A549 (cell line): ENCODE measurements around the gene NFATC2. TPM values are rescaled to one million over a fixed set of nuclear protein-coding genes. Genes with fewer than 3 reads are reported as not detected.

ENCODE experiments used
- ATAC-seq, 2 experiments: fragments of 200-7000 bp in 1 of 2; fragments of >200 bp in 1 of 2; cut with Nextera tagmentation in 1 of 2; cut with Tn5 transposase in 1 of 2; 3 replicates each; pipeline versions ENCODE4 v1.8.0 to v1.9.1; 2018 to 2020; ENCODE audit warnings: mild to moderate bottlenecking in 1 of 2, moderate library complexity in 1 of 2
- CTCF ChIA-PET: fragments of 300-600 bp; sonication (Branson Sonifier 250); formaldehyde crosslinking; extraction: SDS; loops from one replicate; lab custom pipeline; 2021; ENCODE audit warnings: antibody characterized with exemption, inconsistent platforms; lab: Yijun Ruan, JAX
- POLR2A ChIA-PET: fragments of 350-600 bp; formaldehyde crosslinking; extraction: SDS; loops from one replicate; lab custom pipeline; 2021; ENCODE audit warnings: antibody characterized with exemption, inconsistent platforms; lab: Yijun Ruan, JAX
- DNase-seq, 2 experiments: peaks; one replicate each; pipeline versions ENCODE4 v3.0.0 to v3.0.0-alpha.2; 2011 to 2016; ENCODE audit warnings: low read depth in 1 of 2, low spot score in 1 of 2
- FAIRE-seq: peaks from 2 replicates; lab custom pipeline; 2011; peaks lifted over from hg19 to GRCh38; lab: Jason Lieb, UNC
- H3K27ac ChIP-seq, 2 experiments: fragments of >200 bp; sonication (Bioruptor Twin); formaldehyde crosslinking; 3 replicates each; pipeline ENCODE4 v1.5.1; 2016 to 2017
- H3K4me1 ChIP-seq: fragments of >200 bp; sonication (Bioruptor Twin); formaldehyde crosslinking; 3 replicates; pipeline ENCODE4 v1.6.1; 2016
- H3K4me2 ChIP-seq: fragments of >200 bp; sonication (Bioruptor Twin); formaldehyde crosslinking; 3 replicates; pipeline ENCODE4 v1.6.1; 2016
- H3K4me3 ChIP-seq: fragments of >200 bp; sonication (Bioruptor Twin); formaldehyde crosslinking; 3 replicates; pipeline ENCODE4 v1.5.1; 2016
- H3K9me3 ChIP-seq: fragments of >200 bp; sonication (Bioruptor Twin); formaldehyde crosslinking; 3 replicates; pipeline ENCODE4 v1.6.1; 2016
- CBX2 ChIP-seq: fragments of 200-600 bp; sonication (generic); IDR thresholded peaks from 2 replicates; pipeline ENCODE4 v1.6.1; 2016; ENCODE audit warnings: low read depth, mild to moderate bottlenecking, borderline replicate concordance
- CEBPB ChIP-seq, 2 experiments: fragments of >200 bp in 1 of 2; sonication (Bioruptor Twin) in 1 of 2; formaldehyde crosslinking in 1 of 2; IDR thresholded peaks; 2 replicates each; pipeline ENCODE4 v1.6.1; 2012 to 2016
- EHF ChIP-seq: fragments of 250-450 bp; sonication (Bioruptor Pico); IDR thresholded peaks from 2 replicates; pipeline ENCODE4 v1.5.0; 2020; ENCODE audit warnings: mild to moderate bottlenecking
- EHMT2 ChIP-seq: fragments of 200-600 bp; sonication (generic); IDR thresholded peaks from 2 replicates; pipeline ENCODE4 v1.6.1; 2016; ENCODE audit warnings: antibody characterized with exemption, low read depth, mild to moderate bottlenecking, moderate library complexity
- HMGXB4 ChIP-seq: fragments of 250-450 bp; sonication (Bioruptor Pico); IDR thresholded peaks from 2 replicates; pipeline ENCODE4 v1.5.0; 2021; ENCODE audit warnings: mild to moderate bottlenecking, moderate library complexity, borderline replicate concordance
- JUN ChIP-seq, 2 experiments: fragments of >200 bp; sonication (Bioruptor Twin); formaldehyde crosslinking; IDR thresholded peaks; 2 replicates in 1 of 2; 3 replicates in 1 of 2; pipeline ENCODE4 v1.6.1; 2016 to 2017
- KDM1A ChIP-seq: fragments of 200-600 bp; sonication (generic); IDR thresholded peaks from 2 replicates; pipeline ENCODE4 v1.6.1; 2016; ENCODE audit warnings: low read depth, mild to moderate bottlenecking
- MAX ChIP-seq: IDR thresholded peaks from 2 replicates; pipeline ENCODE4 v1.6.1; 2012
- RARB ChIP-seq: fragments of 250-450 bp; sonication (Bioruptor Pico); IDR thresholded peaks from 2 replicates; pipeline ENCODE4 v1.8.0; 2021; ENCODE audit warnings: mild to moderate bottlenecking, moderate library complexity
- REST ChIP-seq: fragments of 200-600 bp; sonication (generic); IDR thresholded peaks from 2 replicates; pipeline ENCODE4 v1.6.1; 2016; ENCODE audit warnings: antibody characterized with exemption, mild to moderate bottlenecking, moderate library complexity
- ZC3H11A ChIP-seq: fragments of 450-650 bp; IDR thresholded peaks from 2 replicates; pipeline ENCODE4 v1.6.1; 2014; ENCODE audit warnings: antibody characterized with exemption, mild to moderate bottlenecking
- WGBS: methylation state at CpG from one replicate; pipeline ENCODE4 v1.1.6; 2017; ENCODE audit errors: missing lambda C conversion rate; 5-methylcytosine and 5-hydroxymethylcytosine counted together
- polyA plus RNA-seq, 4 experiments: library from polyadenylated mRNA; depleted of rRNA in 3 of 4; stranded (reverse); fragments of >200 nt; fragmentation: RNase III in 1 of 4; extraction: RNeasy Plus Mini Kit Qiagen cat#74134 plus additional on column Dnase treatment in 1 of 4; gene quantifications; 2 replicates in 3 of 4; 3 replicates in 1 of 4; pipeline ENCODE4 v1.2.3, GENCODE V29; 2011 to 2017
- TF ChIP-seq, protein P1 (sequence below): fragments of >200 bp; sonication (Bioruptor Twin); formaldehyde crosslinking; IDR thresholded peaks from 2 replicates; pipeline ENCODE4 v1.6.1; 2016
- TF ChIP-seq, protein P2 (sequence below): IDR thresholded peaks from 2 replicates; pipeline ENCODE4 v1.6.1; 2012

The NFATC2 gene
- polyA plus RNA-seq, 2 of the 4 experiments (the other 2 are of a cell fraction), result 0.75 to 1.6 TPM

DNA sequence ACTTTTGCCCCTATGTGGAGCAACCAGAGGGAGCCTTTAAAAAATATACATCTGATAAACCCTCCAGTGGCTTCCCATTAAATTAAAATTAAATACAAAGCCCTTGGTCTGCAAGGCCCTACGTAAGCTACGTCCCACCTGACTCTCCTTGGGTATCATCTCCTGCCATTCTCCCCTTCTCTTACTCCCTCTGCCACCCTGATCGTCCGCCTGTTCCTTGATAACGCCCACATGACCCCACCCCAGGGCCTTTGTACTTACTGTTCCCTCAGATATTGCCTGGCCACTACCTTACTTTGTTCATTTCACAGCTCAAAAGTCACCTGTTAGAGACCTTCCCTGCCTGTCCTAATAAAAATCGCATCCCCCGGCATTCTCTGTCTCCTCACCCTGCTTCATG lies 5.4 kb upstream of the NFATC2 start:
- Histone ChIP-seq H3K4me2 (no peak overlapping the region), H3K4me3 (no peak overlapping the region), H3K9me3 (no peaks in the 10 kb centered on the region), H3K4me1 (peaks cover 10% of the 10 kb centered on the region; the same call in 2 of the 3 replicates), H3K27ac (no peak overlapping the region)
- DNase-seq (no peak), ATAC-seq (no peak), FAIRE-seq (no peak)
- ChIA-PET CTCF (interaction anchor here (1.1 kb wide), 1 partner anchor 47 kb away, joined by 4 read pairs; no protein-coding TSS in a partner anchor), POLR2A (no interaction called here)
- TF ChIP-seq KDM1A (no peak), ZC3H11A (no peak), EHF (CRISPR knock-in tag) (no peak), REST (no peak), CBX2 (no peak), HMGXB4 (CRISPR knock-in tag) (no peak), RARB (CRISPR knock-in tag) (no peak)
- TF ChIP-seq, protein P1, sequence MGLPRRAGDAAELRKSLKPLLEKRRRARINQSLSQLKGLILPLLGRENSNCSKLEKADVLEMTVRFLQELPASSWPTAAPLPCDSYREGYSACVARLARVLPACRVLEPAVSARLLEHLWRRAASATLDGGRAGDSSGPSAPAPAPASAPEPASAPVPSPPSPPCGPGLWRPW, result no peak
- TF ChIP-seq, protein P2, sequence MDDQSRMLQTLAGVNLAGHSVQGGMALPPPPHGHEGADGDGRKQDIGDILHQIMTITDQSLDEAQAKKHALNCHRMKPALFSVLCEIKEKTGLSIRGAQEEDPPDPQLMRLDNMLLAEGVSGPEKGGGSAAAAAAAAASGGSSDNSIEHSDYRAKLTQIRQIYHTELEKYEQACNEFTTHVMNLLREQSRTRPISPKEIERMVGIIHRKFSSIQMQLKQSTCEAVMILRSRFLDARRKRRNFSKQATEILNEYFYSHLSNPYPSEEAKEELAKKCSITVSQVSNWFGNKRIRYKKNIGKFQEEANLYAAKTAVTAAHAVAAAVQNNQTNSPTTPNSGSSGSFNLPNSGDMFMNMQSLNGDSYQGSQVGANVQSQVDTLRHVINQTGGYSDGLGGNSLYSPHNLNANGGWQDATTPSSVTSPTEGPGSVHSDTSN, result no peak
- 92% methylated on average over 7 of the region's 7 CpGs for WGBS

GRCh38 chr20:51545515-51545914 lies 3.0 kb upstream of the NFATC2 start:
- DNase-seq (no peak), ATAC-seq (no peak), FAIRE-seq (no peak)
- CTCF ChIA-PET, result interaction anchor here (1.2 to 1.5 kb wide), 3 partner anchors 9 to 160 kb away, joined by 3 to 5 read pairs (median 4); no protein-coding TSS in a partner anchor
- Histone ChIP-seq H3K4me1 (peaks cover under 1% of the 10 kb centered on the region; the same call in 1 of the 3 replicates), H3K4me3 (no peak overlapping the region), H3K4me2 (no peak overlapping the region), H3K27ac (no peak overlapping the region), H3K9me3 (no peaks in the 10 kb centered on the region)
- WGBS, result 53% methylated on average over 2 of the region's 2 CpGs
- TF ChIP-seq CEBPB (IDR thresholded peaks at IDR 0.05) (no peak), EHMT2 (0 out of 2 replicates have a peak, but pooled peaks have one; percentile 43), MAX (no peak), JUN (IDR thresholded peaks at IDR 0.05) (no peak)
- POLR2A ChIA-PET, result no interaction called here

GRCh38 chr20:51543422-51543788 lies 886 bp upstream of the NFATC2 start:
- TF ChIP-seq, protein P2, result no peak
- Histone ChIP-seq H3K4me1 (no peaks in the 10 kb centered on the region), H3K27ac (no peak overlapping the region), H3K4me3 (no peak overlapping the region), H3K4me2 (no peak overlapping the region), H3K9me3 (peaks cover 6% of the 10 kb centered on the region; the same call in 1 of the 3 replicates)
- DNase-seq (no peak), FAIRE-seq (no peak), ATAC-seq (no peak)
- WGBS, result 84% methylated on average over 7 of the region's 7 CpGs
- ChIA-PET POLR2A (interaction anchor here (1.1 kb wide), 1 partner anchor 87 kb away, joined by 9 read pairs; no protein-coding TSS in a partner anchor), CTCF (interaction anchor here (0.6 to 3.0 kb wide), 4 partner anchors 19 to 237 kb away, joined by 3 to 10 read pairs (median 5); no protein-coding TSS in a partner anchor)
